ENCODE data around the gene CAMK2A.

GRCh38 chr5:150196986-150197385, 92.6 kb downstream of the CAMK2A start:
- no peak for TF ChIP-seq REST (IDR thresholded peaks at IDR 0.05; ENCODE audit: insufficient read depth in 1 of 2, low read depth in 2 of 2, low read length in 2 of 2)
- no peak for TF ChIP-seq TAF1 (IDR thresholded peaks at IDR 0.05; ENCODE audit: borderline replicate concordance, insufficient read depth, low read length)
- TF ChIP-seq POLR2AphosphoS5 (IDR thresholded peaks at IDR 0.05; ENCODE audit: low read depth, low read length): no peak
- TF ChIP-seq FOXP2 (optimal IDR thresholded peaks at IDR 0.05; ENCODE audit: borderline replicate concordance, extremely low read depth, extremely low read length, insufficient read depth): no peak

Data from PFSK-1 (cell line).